GF-D8 (cell line): ENCODE results near the gene INSIG2.

ENCODE experiments used
- DNase-seq: peaks from one replicate; lab custom pipeline; 2025; lab: John Stamatoyannopoulos, UW

The INSIG2 gene

GRCh38 chr2:118128826-118129225 is 40.6 kb downstream of the INSIG2 start:
- no peak for DNase-seq

DNA sequence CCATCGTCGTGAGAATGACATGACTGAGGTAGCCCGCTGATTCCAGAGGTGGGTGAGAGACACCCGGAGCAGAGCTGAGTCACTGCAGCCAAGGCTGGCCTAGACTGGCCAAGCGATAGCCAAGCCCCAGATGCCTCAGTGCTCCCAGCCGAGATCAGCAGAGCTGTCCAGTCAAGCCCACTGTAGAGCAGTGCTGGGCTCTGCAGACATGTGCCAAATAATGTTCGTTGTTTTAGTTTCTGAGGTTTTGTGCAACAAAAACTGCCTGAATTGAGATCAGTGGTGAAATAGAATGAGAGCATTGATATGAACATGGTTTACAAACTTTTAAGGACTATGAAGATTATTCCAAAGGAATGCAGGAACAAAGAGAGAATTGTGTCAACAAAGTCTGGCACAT is 42.1 kb downstream of the INSIG2 start:
- no peak for DNase-seq

DNA sequence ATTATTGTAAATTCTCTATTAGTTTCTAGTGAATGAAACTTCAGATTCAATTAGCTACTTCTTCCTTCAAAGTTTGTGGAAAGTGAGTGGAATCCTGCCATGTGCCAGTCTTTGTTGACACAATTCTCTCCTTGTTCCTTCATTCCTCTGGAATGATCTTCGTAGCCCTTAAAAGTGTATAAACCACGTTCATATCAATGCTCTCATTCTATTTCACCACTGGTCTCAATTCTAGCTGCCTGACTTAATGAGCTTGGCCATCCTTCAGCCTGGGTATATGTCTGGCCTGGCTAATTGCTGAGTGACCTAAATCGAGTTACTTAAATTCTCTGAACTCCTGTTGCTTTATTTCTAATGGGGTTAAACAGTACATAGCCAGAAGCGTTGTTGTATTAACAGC is 43.5 kb downstream of the INSIG2 start:
- no peak for DNase-seq

GRCh38 chr2:118133916-118134315 is 45.6 kb downstream of the INSIG2 start:
- no peak for DNase-seq

DNA sequence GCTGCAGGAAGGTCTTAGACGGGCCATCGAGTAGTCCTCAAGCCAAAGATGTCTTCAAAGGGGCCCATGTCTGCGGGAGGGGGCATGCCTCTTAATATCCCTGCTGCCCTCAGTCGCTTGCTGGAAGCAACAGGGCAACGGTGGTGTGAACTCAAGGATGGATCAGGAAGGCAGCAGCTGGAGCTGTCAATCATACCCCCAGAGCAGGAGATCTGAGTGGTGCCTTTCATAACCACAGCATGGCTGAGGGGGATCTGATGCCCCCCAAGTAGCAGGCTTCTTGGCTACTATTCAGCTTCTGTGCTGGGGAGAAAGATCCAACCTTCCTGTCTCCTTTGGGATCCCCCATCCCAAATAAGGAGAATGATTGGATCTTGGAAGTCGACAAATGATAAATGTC is 46.4 kb downstream of the INSIG2 start:
- DNase-seq: no peak

DNA sequence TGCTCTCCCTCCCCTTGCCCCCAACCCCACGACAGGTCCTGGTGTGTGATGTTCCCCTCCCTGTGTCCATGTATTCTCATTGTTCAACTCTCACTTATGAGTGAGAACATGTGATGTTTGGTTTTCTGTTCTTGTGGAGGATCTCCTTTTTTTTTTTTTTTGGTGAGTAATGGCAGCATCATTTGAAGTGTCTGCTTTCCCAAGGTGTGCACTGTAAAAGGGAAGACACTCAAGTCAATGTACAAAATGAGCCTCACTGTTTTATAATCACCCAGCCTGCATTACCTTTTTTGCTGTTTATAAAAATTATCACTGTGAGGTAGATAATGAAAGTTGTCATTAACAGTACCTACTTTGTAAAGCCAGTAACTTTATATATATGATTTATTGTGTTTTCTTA is 56.9 kb downstream of the INSIG2 start:
- DNase-seq: no peak

DNA sequence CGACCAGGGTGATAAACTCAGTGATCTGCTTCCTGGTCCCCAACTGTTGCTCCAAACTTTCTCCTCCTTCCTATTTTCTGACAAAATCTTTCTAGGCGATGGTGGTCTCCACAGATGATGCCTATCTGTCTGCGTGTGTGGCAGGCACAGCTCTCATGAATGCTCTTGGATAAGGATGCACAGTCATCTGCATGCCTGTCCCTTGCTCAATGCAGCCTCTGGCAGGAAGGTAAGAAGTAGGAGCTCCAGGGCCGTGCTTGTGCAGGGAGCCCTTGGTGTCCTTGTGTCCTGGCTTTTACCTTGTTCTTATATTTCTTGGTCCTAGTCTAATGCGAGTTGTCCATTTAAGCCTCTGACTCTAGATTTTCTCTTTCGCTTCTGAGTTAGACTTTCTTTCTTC is 57.5 kb downstream of the INSIG2 start:
- no peak for DNase-seq

- no peak for DNase-seq
Measured at GRCh38 chr2:118146315-118147283, 58.3 kb downstream of the INSIG2 start.

DNA sequence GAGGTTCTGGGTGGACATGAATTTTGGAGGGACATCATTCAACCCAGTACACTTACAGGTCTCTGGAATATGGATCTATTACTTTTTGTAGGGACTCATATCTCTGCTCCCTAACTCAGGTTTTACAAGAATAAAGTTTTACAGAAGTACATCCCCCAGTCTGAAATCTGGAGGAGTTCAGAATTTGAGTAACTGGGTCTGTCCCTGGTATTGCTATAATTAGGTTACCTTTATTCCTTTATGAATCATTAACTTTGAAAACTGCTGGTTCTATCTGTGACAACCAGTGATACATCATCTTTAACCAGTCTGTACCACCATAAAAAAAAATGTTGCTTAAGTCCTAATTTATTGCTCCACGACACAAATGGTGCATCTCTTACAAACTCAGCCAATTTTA is 59.9 kb downstream of the INSIG2 start:
- no peak for DNase-seq

DNA sequence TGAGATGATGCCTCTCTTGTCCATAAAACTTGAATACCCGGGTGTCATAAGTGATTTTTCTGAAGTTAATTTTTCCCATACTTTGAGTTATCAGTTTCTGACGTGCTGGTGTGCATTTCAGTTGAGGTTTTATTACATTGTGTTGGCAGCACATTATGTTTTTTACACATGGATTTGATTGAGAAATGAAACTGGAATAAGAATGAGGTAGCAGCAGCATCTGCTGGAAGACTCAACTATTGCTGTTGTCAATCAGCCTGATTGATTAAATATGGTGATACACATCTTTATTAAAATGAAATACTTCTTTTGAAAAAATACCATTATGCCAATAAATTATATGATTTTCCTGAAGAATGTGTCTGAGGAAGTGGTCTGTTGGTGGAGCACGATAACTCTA is 60.5 kb downstream of the INSIG2 start:
- no peak for DNase-seq

DNA sequence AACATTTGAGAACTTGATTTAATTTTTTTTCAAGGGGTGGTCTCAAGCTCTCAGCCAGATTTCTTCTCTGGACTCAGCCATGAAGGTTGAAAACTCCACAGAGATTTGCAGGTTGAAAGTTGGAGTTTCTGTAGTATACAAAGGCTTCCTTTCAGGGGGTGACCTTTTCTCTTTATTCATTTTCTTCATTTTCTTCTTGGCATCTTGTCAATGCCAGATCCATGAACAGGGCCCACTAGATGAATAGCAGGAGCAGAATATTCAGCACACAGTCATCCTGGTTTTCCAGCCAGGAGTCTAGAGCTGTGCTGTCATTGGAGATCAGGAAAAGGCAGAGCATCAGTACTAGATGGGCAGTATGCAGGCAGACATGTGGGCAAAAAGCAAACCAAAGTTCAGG is 62.0 kb downstream of the INSIG2 start:
- no peak for DNase-seq

GRCh38 chr2:118151831-118152230 is 63.6 kb downstream of the INSIG2 start:
- no peak for DNase-seq

- DNase-seq: no peak
Measured at GRCh38 chr2:118153433-118153832, 65.2 kb downstream of the INSIG2 start.

DNA sequence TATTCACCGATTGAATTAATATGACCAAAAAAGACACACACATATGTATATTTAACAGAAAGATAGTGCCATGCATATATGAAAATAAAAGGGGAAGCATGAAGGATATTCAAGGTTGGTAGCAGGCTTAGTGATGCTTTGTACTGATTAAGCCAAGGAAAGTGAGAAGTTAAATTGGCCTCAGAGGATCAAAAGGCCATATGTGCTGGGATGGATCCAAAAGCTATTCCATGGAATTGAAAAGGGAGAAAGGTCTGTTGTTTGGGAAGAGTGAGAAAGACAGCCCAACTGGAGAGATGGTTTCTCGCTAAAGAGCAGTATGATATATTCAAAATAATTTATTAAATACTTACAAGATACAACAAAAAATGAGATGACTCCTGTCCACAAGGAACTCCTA is 65.9 kb downstream of the INSIG2 start:
- no peak for DNase-seq
